KMS-11 (cell line): ENCODE results near the gene PRDM1.
A peak's percentile ranks its signal among the peaks of the same experiment; 100 is the strongest.

ENCODE experiments used
- H2AFZ ChIP-seq: fragments of 200-600 bp; sonication (generic); 2 replicates; pipeline ENCODE4 v1.6.1; 2016; ENCODE audit warnings: antibody characterized with exemption, mixed run types, low read depth
- H3K27ac ChIP-seq: fragments of 200-600 bp; sonication (generic); 2 replicates; pipeline ENCODE4 v1.6.1; 2016; ENCODE audit warnings: mild to moderate bottlenecking, mixed run types
- H3K27me3 ChIP-seq: fragments of 200-600 bp; sonication (generic); 2 replicates; pipeline ENCODE4 v1.6.1; 2017; ENCODE audit warnings: mild to moderate bottlenecking, low read depth, mixed run types, moderate library complexity; ENCODE audit not compliant: insufficient read depth
- H3K36me3 ChIP-seq: fragments of 200-600 bp; sonication (generic); 2 replicates; pipeline ENCODE4 v1.6.1; 2017; ENCODE audit warnings: mild to moderate bottlenecking, mixed run types; ENCODE audit not compliant: insufficient read depth
- H3K4me1 ChIP-seq: fragments of 200-600 bp; sonication (generic); 2 replicates; pipeline ENCODE4 v1.6.1; 2016; ENCODE audit warnings: mild to moderate bottlenecking, low read depth, mixed run types; ENCODE audit not compliant: poor library complexity, severe bottlenecking
- H3K4me2 ChIP-seq: fragments of 200-600 bp; sonication (generic); 2 replicates; pipeline ENCODE4 v1.7.0; 2016; ENCODE audit warnings: mild to moderate bottlenecking, mixed run types
- H3K4me3 ChIP-seq: fragments of 200-600 bp; sonication (generic); IDR thresholded peaks from 2 replicates; pipeline ENCODE4 v1.6.1; 2017; ENCODE audit warnings: low read depth, low read length, mixed read lengths; ENCODE audit not compliant: insufficient read depth
- H3K79me2 ChIP-seq: fragments of 200-600 bp; sonication (generic); 2 replicates; pipeline ENCODE4 v1.6.1; 2016; ENCODE audit warnings: low read depth, mixed run types; ENCODE audit not compliant: insufficient read depth
- H3K9ac ChIP-seq: fragments of 200-600 bp; sonication (generic); 2 replicates; pipeline ENCODE4 v1.6.1; 2016; ENCODE audit warnings: mild to moderate bottlenecking, mixed run types
- H4K20me1 ChIP-seq: fragments of 200-600 bp; sonication (generic); 2 replicates; pipeline ENCODE4 v1.6.1; 2016; ENCODE audit warnings: mild to moderate bottlenecking, mixed run types; ENCODE audit not compliant: insufficient read depth
- TF ChIP-seq, protein P1 (sequence below): fragments of 200-600 bp; sonication (generic); conservative IDR thresholded peaks from 2 replicates; pipeline ENCODE4 v1.6.1; 2017; ENCODE audit warnings: low read depth, mild to moderate bottlenecking, antibody characterized with exemption, low read length, moderate library complexity, mixed read lengths

Gene PRDM1

DNA sequence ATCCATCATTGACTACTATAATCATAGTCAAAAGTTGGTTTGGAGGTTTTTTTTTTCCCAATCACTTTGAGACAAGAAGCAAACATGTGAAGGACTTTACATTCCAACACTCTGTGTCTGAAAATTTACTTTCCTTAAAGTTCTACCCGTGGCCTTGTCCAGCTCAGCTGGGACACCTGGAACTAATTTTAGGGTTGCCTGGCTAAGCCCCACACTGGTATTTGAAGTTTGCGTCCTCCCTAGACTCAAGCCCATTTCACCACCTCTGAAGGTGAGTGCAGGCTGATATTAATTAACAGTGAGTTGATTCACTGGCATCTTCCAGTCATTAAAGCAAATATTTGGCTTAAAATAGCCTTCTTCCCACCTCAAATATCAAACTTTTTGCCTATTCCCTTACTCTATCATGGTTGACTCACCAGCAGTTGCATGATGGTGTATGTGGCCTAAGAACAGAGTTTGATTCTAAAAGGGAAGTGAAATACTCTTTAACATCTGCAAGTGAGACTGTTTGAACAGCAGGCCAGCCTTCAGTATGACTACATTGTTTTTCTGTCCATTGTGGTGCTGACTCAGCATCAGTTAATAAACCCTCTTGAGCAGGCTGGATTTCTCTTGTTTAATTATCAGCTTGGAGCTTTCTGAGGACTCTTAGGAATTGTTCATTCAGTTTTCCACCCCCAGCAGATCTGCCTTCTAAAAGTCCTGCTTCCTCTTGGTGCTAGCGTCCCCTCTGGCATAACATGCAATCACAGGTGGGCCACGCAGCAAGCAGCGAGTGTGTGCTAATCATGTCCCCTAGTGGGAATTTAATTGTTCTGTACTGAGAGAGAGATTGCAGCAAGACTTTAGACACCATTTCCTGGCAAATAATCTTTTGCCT lies 1.8 kb upstream of the PRDM1 start:
- Histone ChIP-seq H3K36me3 (peaks cover 15% of the 10 kb centered on the region; the same call in 1 of the 2 replicates), H3K27me3 (no peaks in the 10 kb centered on the region), H3K9ac (peak overlapping the region; percentile 95; the same call in 1 of the 2 replicates), H4K20me1 (peaks cover 6% of the 10 kb centered on the region; the same call in 1 of the 2 replicates), H3K79me2 (peaks cover 62% of the 10 kb centered on the region), H3K27ac (peak overlapping the region; percentile 95), H2AFZ (no peak overlapping the region), H3K4me3 (no peak overlapping the region), H3K4me2 (peak overlapping the region; percentile 81), H3K4me1 (peaks cover 48% of the 10 kb centered on the region)
- TF ChIP-seq, protein P1, sequence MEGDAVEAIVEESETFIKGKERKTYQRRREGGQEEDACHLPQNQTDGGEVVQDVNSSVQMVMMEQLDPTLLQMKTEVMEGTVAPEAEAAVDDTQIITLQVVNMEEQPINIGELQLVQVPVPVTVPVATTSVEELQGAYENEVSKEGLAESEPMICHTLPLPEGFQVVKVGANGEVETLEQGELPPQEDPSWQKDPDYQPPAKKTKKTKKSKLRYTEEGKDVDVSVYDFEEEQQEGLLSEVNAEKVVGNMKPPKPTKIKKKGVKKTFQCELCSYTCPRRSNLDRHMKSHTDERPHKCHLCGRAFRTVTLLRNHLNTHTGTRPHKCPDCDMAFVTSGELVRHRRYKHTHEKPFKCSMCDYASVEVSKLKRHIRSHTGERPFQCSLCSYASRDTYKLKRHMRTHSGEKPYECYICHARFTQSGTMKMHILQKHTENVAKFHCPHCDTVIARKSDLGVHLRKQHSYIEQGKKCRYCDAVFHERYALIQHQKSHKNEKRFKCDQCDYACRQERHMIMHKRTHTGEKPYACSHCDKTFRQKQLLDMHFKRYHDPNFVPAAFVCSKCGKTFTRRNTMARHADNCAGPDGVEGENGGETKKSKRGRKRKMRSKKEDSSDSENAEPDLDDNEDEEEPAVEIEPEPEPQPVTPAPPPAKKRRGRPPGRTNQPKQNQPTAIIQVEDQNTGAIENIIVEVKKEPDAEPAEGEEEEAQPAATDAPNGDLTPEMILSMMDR = peak; percentile 83

DNA sequence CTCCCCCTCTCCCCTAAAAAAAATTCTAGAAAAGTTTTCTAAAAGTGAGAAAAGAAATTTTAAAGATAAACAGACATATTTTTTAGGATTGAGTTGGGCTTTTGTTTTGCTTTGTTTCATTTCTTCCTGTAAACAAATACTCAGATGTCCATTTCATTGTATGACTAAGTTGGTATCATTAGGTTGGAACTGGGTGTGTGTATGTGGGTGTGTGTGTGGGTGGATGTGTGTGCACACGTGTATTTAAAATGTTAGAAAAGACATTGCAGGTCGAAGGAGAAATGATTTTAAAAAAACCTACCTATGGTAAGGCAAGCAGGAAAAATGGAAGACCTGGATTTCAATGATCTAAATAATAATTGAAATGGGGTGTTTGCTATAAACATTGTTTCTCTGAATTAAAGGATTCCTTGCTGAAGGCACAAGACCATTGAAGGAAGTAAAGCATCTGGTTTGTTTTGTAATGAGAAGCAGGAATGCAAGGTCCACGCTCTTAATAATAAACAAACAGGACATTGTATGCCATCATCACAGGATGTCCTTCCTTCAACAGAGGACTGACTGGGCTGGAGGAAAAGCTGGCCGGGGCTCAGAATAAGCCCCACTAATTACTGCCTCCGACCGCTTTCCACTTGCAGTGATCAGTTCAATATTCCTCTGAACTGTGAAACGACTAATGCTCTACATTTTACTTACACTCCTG lies 996 bp upstream of the PRDM1 start:
- Histone ChIP-seq H3K79me2 (peaks cover 70% of the 10 kb centered on the region), H3K4me2 (peak overlapping the region; percentile 81), H3K9ac (peak overlapping the region; percentile 95; the same call in 1 of the 2 replicates), H2AFZ (no peak overlapping the region), H4K20me1 (peaks cover 6% of the 10 kb centered on the region; the same call in 1 of the 2 replicates), H3K27ac (peak overlapping the region; percentile 95), H3K4me3 (no peak overlapping the region), H3K4me1 (peaks cover 43% of the 10 kb centered on the region), H3K27me3 (no peaks in the 10 kb centered on the region), H3K36me3 (peaks cover 23% of the 10 kb centered on the region)
- TF ChIP-seq, protein P1 = peak; percentile 28; the same call in 1 of the 2 replicates

DNA sequence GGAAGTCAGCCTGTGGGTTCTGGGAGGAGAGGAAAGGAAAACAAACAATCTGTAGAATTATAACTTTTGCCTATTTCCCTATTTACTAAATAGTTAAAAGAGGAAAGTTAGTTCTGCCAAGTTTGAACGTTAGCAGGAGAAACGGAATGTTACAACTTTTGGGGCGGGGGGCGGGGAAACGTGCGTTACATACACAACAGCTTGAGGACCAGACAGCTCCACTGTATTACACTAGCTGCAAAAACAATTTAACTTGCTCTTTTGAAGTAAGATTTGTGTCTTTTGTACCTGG lies 498 bp upstream of the PRDM1 start:
- H3K27ac ChIP-seq = peak overlapping the region; percentile 95
- H3K4me3 ChIP-seq = no peak overlapping the region
- H3K27me3 ChIP-seq = no peaks in the 10 kb centered on the region
- TF ChIP-seq, protein P1 = no peak
- peak overlapping the region; percentile 95; the same call in 1 of the 2 replicates for H3K9ac ChIP-seq
- peaks cover 6% of the 10 kb centered on the region; the same call in 1 of the 2 replicates for H4K20me1 ChIP-seq
- H3K79me2 ChIP-seq = peaks cover 75% of the 10 kb centered on the region
- no peak overlapping the region for H2AFZ ChIP-seq
- peak overlapping the region; percentile 81 for H3K4me2 ChIP-seq
- H3K4me1 ChIP-seq = peaks cover 38% of the 10 kb centered on the region
- H3K36me3 ChIP-seq = peaks cover 28% of the 10 kb centered on the region

DNA sequence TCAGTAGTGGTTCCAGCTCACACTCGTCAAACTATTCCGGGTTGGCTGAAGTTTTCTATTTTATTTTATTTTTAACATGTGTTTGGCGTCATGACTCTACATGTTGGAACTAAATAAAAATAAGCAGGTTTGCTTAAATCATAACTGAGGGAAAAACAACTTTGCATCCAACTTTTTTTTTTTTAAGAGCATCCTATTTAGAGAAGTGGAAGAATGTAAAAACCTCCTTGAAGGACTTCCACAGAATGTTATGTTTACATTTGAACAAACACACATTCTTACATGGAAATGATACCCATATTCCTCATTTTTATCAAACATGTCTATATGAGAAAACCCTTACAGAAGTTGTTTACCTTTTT lies 659 bp downstream of the PRDM1 start:
- peak overlapping the region; percentile 75 for H3K4me2 ChIP-seq
- peak overlapping the region; percentile 95 for H3K27ac ChIP-seq
- no peak overlapping the region for H2AFZ ChIP-seq
- peaks cover 86% of the 10 kb centered on the region for H3K79me2 ChIP-seq
- H3K36me3 ChIP-seq = peaks cover 40% of the 10 kb centered on the region
- peak overlapping the region; percentile 95 for H3K9ac ChIP-seq
- H3K4me3 ChIP-seq = no peak overlapping the region
- H4K20me1 ChIP-seq = peaks cover 6% of the 10 kb centered on the region; the same call in 1 of the 2 replicates
- TF ChIP-seq, protein P1 = no peak
- H3K27me3 ChIP-seq = no peaks in the 10 kb centered on the region
- peaks cover 26% of the 10 kb centered on the region for H3K4me1 ChIP-seq
